ENCODE results near the gene HMGXB3. TPM values are rescaled to one million over a fixed set of nuclear protein-coding genes. Genes with fewer than 3 reads are reported as not detected.

HMGXB3 gene
- total and polyA plus RNA-seq, 4 donors, result 2.7 to 22.9 (median 11.0) TPM

DNA sequence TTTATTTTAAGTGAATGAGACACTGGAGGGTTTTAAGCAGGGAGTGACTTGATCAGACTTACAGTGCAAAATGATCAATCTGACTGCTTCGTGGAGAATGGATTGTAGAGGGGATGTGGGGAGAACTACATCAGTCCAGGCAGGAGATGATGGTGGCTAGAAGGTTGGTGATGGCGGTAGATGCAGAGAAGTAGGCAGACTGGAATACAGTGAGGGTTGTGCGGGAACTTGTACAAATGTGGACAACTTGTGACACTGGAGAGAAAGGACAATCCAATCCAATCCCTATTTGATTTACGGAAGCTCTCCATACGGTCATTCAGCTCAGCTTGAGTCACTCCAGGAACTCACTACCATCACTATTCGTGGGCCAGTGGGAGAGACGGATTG, 678 bp upstream of the HMGXB3 start:
- DNase-seq (ENCODE audit: low spot score), result no peak
- peaks cover 1 to 14% (median 13%) of the 10 kb centered on the region in 4 donors for H3K36me3 ChIP-seq (ENCODE audit: control insufficient read depth in 4 of 4, insufficient read depth in 3 of 4, low read depth in 1 of 4, low read length in 3 of 4)
- H3K27ac ChIP-seq (ENCODE audit: low read depth in 1 of 2, low read length in 2 of 2), result peak overlapping the region; percentile 77 to 86
- peaks cover 0 to 27% (median 20%) of the 10 kb centered on the region in 4 donors for H3K4me1 ChIP-seq (ENCODE audit: control insufficient read depth in 4 of 4, insufficient read depth in 4 of 4, low read length in 3 of 4)
- no peak for TF ChIP-seq HNF4G (IDR thresholded peaks at IDR 0.05)
- TF ChIP-seq, protein P1, sequence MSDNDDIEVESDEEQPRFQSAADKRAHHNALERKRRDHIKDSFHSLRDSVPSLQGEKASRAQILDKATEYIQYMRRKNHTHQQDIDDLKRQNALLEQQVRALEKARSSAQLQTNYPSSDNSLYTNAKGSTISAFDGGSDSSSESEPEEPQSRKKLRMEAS (IDR thresholded peaks at IDR 0.05), result no peak
- TF ChIP-seq, protein P2, sequence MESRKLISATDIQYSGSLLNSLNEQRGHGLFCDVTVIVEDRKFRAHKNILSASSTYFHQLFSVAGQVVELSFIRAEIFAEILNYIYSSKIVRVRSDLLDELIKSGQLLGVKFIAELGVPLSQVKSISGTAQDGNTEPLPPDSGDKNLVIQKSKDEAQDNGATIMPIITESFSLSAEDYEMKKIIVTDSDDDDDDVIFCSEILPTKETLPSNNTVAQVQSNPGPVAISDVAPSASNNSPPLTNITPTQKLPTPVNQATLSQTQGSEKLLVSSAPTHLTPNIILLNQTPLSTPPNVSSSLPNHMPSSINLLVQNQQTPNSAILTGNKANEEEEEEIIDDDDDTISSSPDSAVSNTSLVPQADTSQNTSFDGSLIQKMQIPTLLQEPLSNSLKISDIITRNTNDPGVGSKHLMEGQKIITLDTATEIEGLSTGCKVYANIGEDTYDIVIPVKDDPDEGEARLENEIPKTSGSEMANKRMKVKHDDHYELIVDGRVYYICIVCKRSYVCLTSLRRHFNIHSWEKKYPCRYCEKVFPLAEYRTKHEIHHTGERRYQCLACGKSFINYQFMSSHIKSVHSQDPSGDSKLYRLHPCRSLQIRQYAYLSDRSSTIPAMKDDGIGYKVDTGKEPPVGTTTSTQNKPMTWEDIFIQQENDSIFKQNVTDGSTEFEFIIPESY (IDR thresholded peaks at IDR 0.05), result no peak
- no peak for TF ChIP-seq FOXA2 (IDR thresholded peaks at IDR 0.05)
- no peak for TF ChIP-seq SP1 (IDR thresholded peaks at IDR 0.05)
- TF ChIP-seq, protein P3, sequence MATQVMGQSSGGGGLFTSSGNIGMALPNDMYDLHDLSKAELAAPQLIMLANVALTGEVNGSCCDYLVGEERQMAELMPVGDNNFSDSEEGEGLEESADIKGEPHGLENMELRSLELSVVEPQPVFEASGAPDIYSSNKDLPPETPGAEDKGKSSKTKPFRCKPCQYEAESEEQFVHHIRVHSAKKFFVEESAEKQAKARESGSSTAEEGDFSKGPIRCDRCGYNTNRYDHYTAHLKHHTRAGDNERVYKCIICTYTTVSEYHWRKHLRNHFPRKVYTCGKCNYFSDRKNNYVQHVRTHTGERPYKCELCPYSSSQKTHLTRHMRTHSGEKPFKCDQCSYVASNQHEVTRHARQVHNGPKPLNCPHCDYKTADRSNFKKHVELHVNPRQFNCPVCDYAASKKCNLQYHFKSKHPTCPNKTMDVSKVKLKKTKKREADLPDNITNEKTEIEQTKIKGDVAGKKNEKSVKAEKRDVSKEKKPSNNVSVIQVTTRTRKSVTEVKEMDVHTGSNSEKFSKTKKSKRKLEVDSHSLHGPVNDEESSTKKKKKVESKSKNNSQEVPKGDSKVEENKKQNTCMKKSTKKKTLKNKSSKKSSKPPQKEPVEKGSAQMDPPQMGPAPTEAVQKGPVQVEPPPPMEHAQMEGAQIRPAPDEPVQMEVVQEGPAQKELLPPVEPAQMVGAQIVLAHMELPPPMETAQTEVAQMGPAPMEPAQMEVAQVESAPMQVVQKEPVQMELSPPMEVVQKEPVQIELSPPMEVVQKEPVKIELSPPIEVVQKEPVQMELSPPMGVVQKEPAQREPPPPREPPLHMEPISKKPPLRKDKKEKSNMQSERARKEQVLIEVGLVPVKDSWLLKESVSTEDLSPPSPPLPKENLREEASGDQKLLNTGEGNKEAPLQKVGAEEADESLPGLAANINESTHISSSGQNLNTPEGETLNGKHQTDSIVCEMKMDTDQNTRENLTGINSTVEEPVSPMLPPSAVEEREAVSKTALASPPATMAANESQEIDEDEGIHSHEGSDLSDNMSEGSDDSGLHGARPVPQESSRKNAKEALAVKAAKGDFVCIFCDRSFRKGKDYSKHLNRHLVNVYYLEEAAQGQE (IDR thresholded peaks at IDR 0.05), result no peak
- TF ChIP-seq, protein P4, sequence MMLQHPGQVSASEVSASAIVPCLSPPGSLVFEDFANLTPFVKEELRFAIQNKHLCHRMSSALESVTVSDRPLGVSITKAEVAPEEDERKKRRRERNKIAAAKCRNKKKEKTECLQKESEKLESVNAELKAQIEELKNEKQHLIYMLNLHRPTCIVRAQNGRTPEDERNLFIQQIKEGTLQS (IDR thresholded peaks at IDR 0.05), result no peak
- no peak for TF ChIP-seq YY1 (IDR thresholded peaks at IDR 0.05)
- TF ChIP-seq GABPA (IDR thresholded peaks at IDR 0.05 in 1 of 2, conservative IDR thresholded peaks at IDR 0.05 in 1 of 2), result no peak
- no peak for TF ChIP-seq HNF4A (conservative IDR thresholded peaks at IDR 0.05)
- TF ChIP-seq EGR1 (IDR thresholded peaks at IDR 0.05; ENCODE audit: low read depth in 2 of 2), result no peak
- TF ChIP-seq JUND (IDR thresholded peaks at IDR 0.05), result no peak
- TF ChIP-seq, protein P5, sequence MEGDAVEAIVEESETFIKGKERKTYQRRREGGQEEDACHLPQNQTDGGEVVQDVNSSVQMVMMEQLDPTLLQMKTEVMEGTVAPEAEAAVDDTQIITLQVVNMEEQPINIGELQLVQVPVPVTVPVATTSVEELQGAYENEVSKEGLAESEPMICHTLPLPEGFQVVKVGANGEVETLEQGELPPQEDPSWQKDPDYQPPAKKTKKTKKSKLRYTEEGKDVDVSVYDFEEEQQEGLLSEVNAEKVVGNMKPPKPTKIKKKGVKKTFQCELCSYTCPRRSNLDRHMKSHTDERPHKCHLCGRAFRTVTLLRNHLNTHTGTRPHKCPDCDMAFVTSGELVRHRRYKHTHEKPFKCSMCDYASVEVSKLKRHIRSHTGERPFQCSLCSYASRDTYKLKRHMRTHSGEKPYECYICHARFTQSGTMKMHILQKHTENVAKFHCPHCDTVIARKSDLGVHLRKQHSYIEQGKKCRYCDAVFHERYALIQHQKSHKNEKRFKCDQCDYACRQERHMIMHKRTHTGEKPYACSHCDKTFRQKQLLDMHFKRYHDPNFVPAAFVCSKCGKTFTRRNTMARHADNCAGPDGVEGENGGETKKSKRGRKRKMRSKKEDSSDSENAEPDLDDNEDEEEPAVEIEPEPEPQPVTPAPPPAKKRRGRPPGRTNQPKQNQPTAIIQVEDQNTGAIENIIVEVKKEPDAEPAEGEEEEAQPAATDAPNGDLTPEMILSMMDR (IDR thresholded peaks at IDR 0.05; ENCODE audit: low read depth, low read length, missing input control), result no peak
- no peak for TF ChIP-seq FOXA1 (IDR thresholded peaks at IDR 0.05)
- TF ChIP-seq TAF1 (conservative IDR thresholded peaks at IDR 0.05), result no peak
- no peak for TF ChIP-seq NR2F2 (IDR thresholded peaks at IDR 0.05)
- TF ChIP-seq RAD21 (IDR thresholded peaks at IDR 0.05), result no peak
- no peak for TF ChIP-seq RXRA (IDR thresholded peaks at IDR 0.05)
- 18% methylated on average over 7 of the region's 7 CpGs for WGBS
- H3K9me3 ChIP-seq (ENCODE audit: control insufficient read depth in 4 of 4, low read length in 3 of 4), result no peaks in the 10 kb centered on the region
- H3K9ac ChIP-seq (ENCODE audit: low read depth in 1 of 2, low read length in 2 of 2), result peak overlapping the region; percentile 87 to 92
- peak overlapping the region; percentile 63 to 94 (median 90) for H3K4me3 ChIP-seq (ENCODE audit: low read depth in 1 of 3, low read length in 3 of 3)
- no peaks in the 10 kb centered on the region for H3K27me3 ChIP-seq (ENCODE audit: control insufficient read depth in 4 of 4, insufficient read depth in 4 of 4, low read length in 3 of 4)
